OCI-M2 (cell line): ENCODE results near the gene HTR7.

Experiments
- DNase-seq: peaks from one replicate; lab custom pipeline; 2025; ENCODE audit not compliant: unreplicated experiment; lab: John Stamatoyannopoulos, UW

HTR7 gene

GRCh38 chr10:90806677-90807076 is 51.2 kb downstream of the HTR7 start:
- no peak for DNase-seq

- no peak for DNase-seq
Measured at GRCh38 chr10:90805206-90805605, 52.6 kb downstream of the HTR7 start.

- no peak for DNase-seq
Measured at GRCh38 chr10:90804354-90804753, 53.5 kb downstream of the HTR7 start.

GRCh38 chr10:90801608-90802007 is 56.2 kb downstream of the HTR7 start:
- DNase-seq = no peak

- DNase-seq = no peak
Measured at GRCh38 chr10:90800232-90800796, 57.5 kb downstream of the HTR7 start.

- DNase-seq = no peak
Measured at GRCh38 chr10:90799172-90799571, 58.7 kb downstream of the HTR7 start.

- DNase-seq = no peak
Measured at GRCh38 chr10:90798482-90798881, 59.4 kb downstream of the HTR7 start.

- DNase-seq = no peak
Measured at GRCh38 chr10:90790422-90790821, 67.4 kb downstream of the HTR7 start.

- no peak for DNase-seq
Measured at GRCh38 chr10:90788968-90789367, 68.9 kb downstream of the HTR7 start.

GRCh38 chr10:90788199-90788491 is 69.7 kb downstream of the HTR7 start:
- no peak for DNase-seq

GRCh38 chr10:90787393-90788198 is 70.2 kb downstream of the HTR7 start:
- no peak for DNase-seq

GRCh38 chr10:90785782-90786181 is 72.1 kb downstream of the HTR7 start:
- no peak for DNase-seq

DNA sequence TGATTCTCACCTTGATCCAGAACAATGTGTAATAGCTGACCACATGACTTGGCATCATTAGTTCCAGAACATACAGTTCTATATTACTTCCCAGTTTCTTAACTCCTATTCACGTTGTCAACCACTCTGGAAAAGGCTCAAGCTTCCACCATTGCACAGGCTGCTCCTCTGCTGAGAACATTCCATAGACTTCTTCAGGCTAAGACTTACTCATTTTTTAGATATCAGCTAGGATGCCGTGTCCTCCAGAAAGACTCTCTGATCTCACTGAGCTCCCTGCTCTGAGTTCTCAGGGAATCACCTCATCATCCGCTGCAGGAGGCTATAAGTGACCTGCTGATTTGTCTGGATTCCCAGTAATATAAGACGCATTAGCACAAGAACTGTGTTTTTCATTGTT is 73.1 kb downstream of the HTR7 start:
- DNase-seq = no peak

DNA sequence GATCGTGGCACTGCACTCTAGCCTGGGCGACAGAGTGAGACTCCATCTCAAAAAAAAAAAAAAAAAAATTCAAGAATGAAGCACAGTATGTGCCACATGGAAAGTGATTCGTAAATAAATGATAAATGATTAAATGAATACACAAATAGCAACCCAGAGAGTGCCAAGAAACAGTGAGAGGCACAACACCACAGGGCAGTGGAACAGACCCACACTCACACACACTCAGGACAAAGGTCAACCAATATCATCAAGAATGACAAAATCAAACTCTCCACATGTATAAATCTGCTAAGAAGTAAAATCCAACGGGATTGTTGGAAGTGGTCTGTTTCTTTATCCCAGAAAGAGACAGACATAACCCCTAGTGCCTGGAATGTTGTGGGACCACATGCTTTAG is 77.4 kb downstream of the HTR7 start:
- no peak for DNase-seq

GRCh38 chr10:90779548-90779947 is 78.3 kb downstream of the HTR7 start:
- DNase-seq = no peak

GRCh38 chr10:90777621-90778020 is 80.2 kb downstream of the HTR7 start:
- DNase-seq = no peak

- no peak for DNase-seq
Measured at GRCh38 chr10:90775351-90776028, 82.3 kb downstream of the HTR7 start.

GRCh38 chr10:90769946-90770841 is 87.6 kb downstream of the HTR7 start:
- no peak for DNase-seq

- DNase-seq = no peak
Measured at GRCh38 chr10:90751107-90751997, 106.5 kb downstream of the HTR7 start.

- DNase-seq = no peak
Measured at GRCh38 chr10:90746829-90747228, 111.0 kb downstream of the HTR7 start.
